Neutrophil (primary cell): ENCODE data around the gene CDK4.

Source experiments
- H3K27ac ChIP-seq: fragments of 200-600 bp; sonication (generic); 2 replicates; pipeline ENCODE4 v1.5.1; 2016; ENCODE audit warnings: mild to moderate bottlenecking, moderate library complexity
- H3K27me3 ChIP-seq: fragments of 200-600 bp; sonication (generic); 2 replicates; pipeline ENCODE4 v1.6.0; 2016; ENCODE audit warnings: mild to moderate bottlenecking
- H3K36me3 ChIP-seq: fragments of 200-600 bp; sonication (generic); 2 replicates; pipeline ENCODE4 v1.5.1; 2017
- H3K4me1 ChIP-seq, 2 experiments: fragments of 200-600 bp in 1 of 2; sonication (generic) in 1 of 2; 1 replicate in 1 of 2; 2 replicates in 1 of 2; pipeline versions ENCODE4 v1.5.1 to v1.6.1; 2013 to 2016; ENCODE audit warnings: low read depth in 1 of 2, low read length in 1 of 2, mild to moderate bottlenecking in 1 of 2, moderate library complexity in 1 of 2; ENCODE audit not compliant: control insufficient read depth in 1 of 2, insufficient read depth in 1 of 2
- H3K4me3 ChIP-seq, 2 experiments: fragments of 200-600 bp in 1 of 2; sonication (generic) in 1 of 2; 1 replicate in 1 of 2; 2 replicates in 1 of 2; pipeline ENCODE4 v1.5.1; 2013 to 2016; ENCODE audit warnings: low read depth in 1 of 2, low read length in 1 of 2, mild to moderate bottlenecking in 1 of 2, moderate library complexity in 1 of 2
- H3K9me3 ChIP-seq: fragments of 200-600 bp; sonication (generic); 2 replicates; pipeline ENCODE4 v1.5.1; 2016
- CTCF ChIP-seq: fragments of 200-600 bp; sonication (generic); IDR thresholded peaks from 2 replicates; pipeline ENCODE4 v1.5.1; 2016; ENCODE audit warnings: antibody characterized with exemption

The CDK4 gene

DNA sequence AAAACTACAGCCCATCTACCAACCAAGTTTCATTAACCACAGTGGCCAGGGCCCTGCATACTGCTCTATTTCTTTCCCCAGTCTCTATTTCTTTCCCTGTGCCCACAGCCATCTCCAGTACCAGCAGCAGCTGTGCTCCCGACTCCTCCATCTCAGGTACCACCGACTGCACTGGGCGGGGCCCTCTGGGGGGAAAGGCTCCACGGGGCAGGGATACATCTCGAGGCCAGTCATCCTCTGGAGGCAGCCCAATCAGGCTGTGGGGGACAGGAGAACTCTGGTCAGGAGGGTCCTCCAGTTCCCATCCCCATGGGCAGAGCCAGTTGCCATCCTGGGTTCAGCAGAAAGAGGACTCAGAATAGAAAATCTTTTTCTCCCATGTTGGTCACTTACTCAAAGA lies 3.0 kb downstream of the CDK4 start:
- no peak overlapping the region for H3K27ac ChIP-seq
- no peak for TF ChIP-seq CTCF
- no peaks in the 10 kb centered on the region for H3K9me3 ChIP-seq
- H3K36me3 ChIP-seq, result no peaks in the 10 kb centered on the region
- peaks cover 16% of the 10 kb centered on the region for H3K27me3 ChIP-seq
- peaks cover 31 to 32% of the 10 kb centered on the region in 2 experiments for H3K4me1 ChIP-seq
- H3K4me3 ChIP-seq, result no peak overlapping the region

- H3K4me1 ChIP-seq, result peaks cover 41 to 47% of the 10 kb centered on the region in 2 experiments
- no peak overlapping the region for H3K27ac ChIP-seq
- H3K4me3 ChIP-seq, result no peak overlapping the region
Observed at GRCh38 chr12:57746025-57746424, 6.1 kb downstream of the CDK4 start.

GRCh38 chr12:57745485-57745881 lies 6.6 kb downstream of the CDK4 start:
- peak overlapping the region; percentile 59 to 69 for H3K4me3 ChIP-seq

More at GRCh38 chr12:57746025-57746424, 6.1 kb downstream of the CDK4 start:
- Histone ChIP-seq H3K27me3 (no peaks in the 10 kb centered on the region), H3K9me3 (no peaks in the 10 kb centered on the region), H3K36me3 (no peaks in the 10 kb centered on the region)
- no peak for TF ChIP-seq CTCF

GRCh38 chr12:57744777-57745484 lies 7.2 kb downstream of the CDK4 start, which contains the start of gene TSPAN31:
TSS of gene TSPAN31 (plus strand) at chr12:57745039. CDS start at chr12:57745155, 116 bp downstream.
- Histone ChIP-seq H3K27ac (peak within 1 kb of the TSS; percentile 94), H3K4me3 (peak within 1 kb of the TSS; percentile 59 to 69), H3K27me3 (no peaks in the 10 kb centered on the region), H3K4me1 (peaks cover 52 to 58% of the 10 kb centered on the region in 2 experiments), H3K9me3 (no peaks in the 10 kb centered on the region), H3K36me3 (peaks cover 3% of the 10 kb centered on the region)
- no peak for TF ChIP-seq CTCF

More at GRCh38 chr12:57745485-57745881, 6.6 kb downstream of the CDK4 start:
- Histone ChIP-seq H3K27me3 (no peaks in the 10 kb centered on the region), H3K4me1 (peaks cover 47 to 52% of the 10 kb centered on the region in 2 experiments), H3K36me3 (no peaks in the 10 kb centered on the region), H3K9me3 (no peaks in the 10 kb centered on the region), H3K27ac (peak overlapping the region; percentile 94)
- no peak for TF ChIP-seq CTCF

- peaks cover 59 to 64% of the 10 kb centered on the region in 2 experiments for H3K4me1 ChIP-seq
- H3K27ac ChIP-seq, result peak overlapping the region; percentile 94
- peaks cover 9% of the 10 kb centered on the region for H3K36me3 ChIP-seq
- H3K27me3 ChIP-seq, result no peaks in the 10 kb centered on the region
- H3K9me3 ChIP-seq, result no peaks in the 10 kb centered on the region
- TF ChIP-seq CTCF, result no peak
- peak overlapping the region; percentile 59 to 69 for H3K4me3 ChIP-seq
Observed at GRCh38 chr12:57744194-57744776, 7.8 kb downstream of the CDK4 start.
